Mucosa of descending colon (tissue), 3 donors: Measurements from ENCODE around the gene NDUFS4. TPM values are rescaled to one million over a fixed set of nuclear protein-coding genes. Genes with fewer than 3 reads are reported as not detected.

Source experiments
- ATAC-seq: fragments of 200-7000 bp; cut with Tn5 transposase; one replicate; pipeline ENCODE4 v1.9.1; 2020; ENCODE audit warnings: mild to moderate bottlenecking, moderate library complexity
- DNase-seq, 3 donors: peaks; one replicate each; pipeline ENCODE4 v3.0.0-alpha.2; 2020
- H3K36me3 ChIP-seq: fragments of 200-600 bp; one replicate; pipeline ENCODE4 v1.8.0; 2021; ENCODE audit warnings: low read depth, mild to moderate bottlenecking
- H3K4me1 ChIP-seq: fragments of 200-600 bp; one replicate; pipeline ENCODE4 v1.8.0; 2021; ENCODE audit warnings: low read depth, mild to moderate bottlenecking
- H3K4me3 ChIP-seq: fragments of 200-600 bp; one replicate; pipeline ENCODE4 v1.8.0; 2021; ENCODE audit warnings: mild to moderate bottlenecking
- H3K9me3 ChIP-seq: fragments of 200-600 bp; one replicate; pipeline ENCODE4 v1.8.0; 2021; ENCODE audit warnings: mild to moderate bottlenecking
- intact Hi-C, 2 donors: fragments of 100-400 bp; cut with DNase I in 1 of 2; cut with micrococcal nuclease in 1 of 2; formaldehyde crosslinking; loops; one replicate each; pipeline versions ENCODE4 v1.11.0 to v1.11.1; 2022; cut with DNase I, micrococcal nuclease
- total RNA-seq, 3 donors: library from RNA; stranded (reverse); fragmentation: NEBNext Ultra II Directional in 2 of 3; extraction: Animal tissue kit (Norgen Biotek cat#: 25700) in 2 of 3; gene quantifications; one replicate each; pipeline versions ENCODE4 v1.2.1 to v1.2.4, GENCODE V29; 2021 to 2023
- TF ChIP-seq, protein P1 (sequence below): fragments of 200-600 bp; IDR thresholded peaks from one replicate; pipeline ENCODE4 v1.8.0; 2022; ENCODE audit warnings: antibody characterized with exemption, mild to moderate bottlenecking
- donor health status: DM: no; HTN: no; CAD: no; lungs with moderate emphysema.
- donor health status: DM: no; HTN: no; CAD: no.
- donor health status: DM: no; HTN: yes; CAD: no.

The NDUFS4 gene
- total RNA-seq, 3 donors from 2014 or later, result 83.6 to 96.6 (median 84.9) TPM

DNA sequence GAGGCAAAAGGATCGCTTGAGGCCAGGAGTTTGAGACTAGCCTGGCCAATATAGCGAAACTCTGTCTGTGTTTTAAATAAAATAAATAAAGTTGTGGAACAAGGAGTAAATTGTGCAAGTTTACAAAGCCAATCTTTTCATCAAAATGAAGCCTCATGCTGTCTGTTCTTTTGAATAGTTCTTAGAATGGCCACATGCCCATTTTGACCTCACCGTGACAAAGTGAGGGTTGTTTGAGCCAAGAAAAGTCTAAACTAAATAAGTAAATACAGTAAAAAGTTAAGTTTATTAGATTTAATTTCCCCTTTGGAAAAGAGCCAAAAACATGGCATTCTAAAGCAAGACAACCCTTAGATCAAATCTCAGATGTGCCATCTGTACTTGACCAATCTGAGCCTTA is 165.7 kb downstream of the NDUFS4 start:
- Histone ChIP-seq H3K9me3 (no peaks in the 10 kb centered on the region), H3K4me3 (no peak overlapping the region), H3K4me1 (no peaks in the 10 kb centered on the region), H3K36me3 (no peaks in the 10 kb centered on the region)
- DNase-seq (no peak), ATAC-seq (no peak)
- TF ChIP-seq, protein P1, sequence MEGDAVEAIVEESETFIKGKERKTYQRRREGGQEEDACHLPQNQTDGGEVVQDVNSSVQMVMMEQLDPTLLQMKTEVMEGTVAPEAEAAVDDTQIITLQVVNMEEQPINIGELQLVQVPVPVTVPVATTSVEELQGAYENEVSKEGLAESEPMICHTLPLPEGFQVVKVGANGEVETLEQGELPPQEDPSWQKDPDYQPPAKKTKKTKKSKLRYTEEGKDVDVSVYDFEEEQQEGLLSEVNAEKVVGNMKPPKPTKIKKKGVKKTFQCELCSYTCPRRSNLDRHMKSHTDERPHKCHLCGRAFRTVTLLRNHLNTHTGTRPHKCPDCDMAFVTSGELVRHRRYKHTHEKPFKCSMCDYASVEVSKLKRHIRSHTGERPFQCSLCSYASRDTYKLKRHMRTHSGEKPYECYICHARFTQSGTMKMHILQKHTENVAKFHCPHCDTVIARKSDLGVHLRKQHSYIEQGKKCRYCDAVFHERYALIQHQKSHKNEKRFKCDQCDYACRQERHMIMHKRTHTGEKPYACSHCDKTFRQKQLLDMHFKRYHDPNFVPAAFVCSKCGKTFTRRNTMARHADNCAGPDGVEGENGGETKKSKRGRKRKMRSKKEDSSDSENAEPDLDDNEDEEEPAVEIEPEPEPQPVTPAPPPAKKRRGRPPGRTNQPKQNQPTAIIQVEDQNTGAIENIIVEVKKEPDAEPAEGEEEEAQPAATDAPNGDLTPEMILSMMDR, result no peak
- intact Hi-C loops, result no loop called here

DNA sequence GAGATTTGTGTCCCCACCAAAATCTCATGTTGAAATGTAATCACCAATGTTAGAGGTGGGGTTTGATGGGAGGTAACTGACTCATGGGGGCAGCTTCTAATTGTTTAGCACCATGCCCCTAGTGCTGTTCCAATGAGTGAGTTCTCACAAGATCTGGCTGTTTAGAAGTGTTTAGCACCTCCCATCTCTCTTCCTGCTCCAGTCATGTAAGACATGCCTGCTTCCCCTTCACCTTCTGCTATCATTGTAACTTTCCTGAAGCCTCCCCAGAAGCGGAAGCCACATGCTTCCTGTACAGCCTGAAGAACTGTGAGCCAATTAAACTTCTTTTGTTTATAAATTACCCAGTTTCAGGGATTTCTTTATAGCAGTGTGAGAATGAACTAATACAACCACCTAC is 170.5 kb downstream of the NDUFS4 start:
- Histone ChIP-seq H3K9me3 (no peaks in the 10 kb centered on the region), H3K4me3 (no peak overlapping the region), H3K36me3 (no peaks in the 10 kb centered on the region), H3K4me1 (no peaks in the 10 kb centered on the region)
- intact Hi-C loops, result no loop called here
- TF ChIP-seq, protein P1, result no peak
- ATAC-seq (no peak), DNase-seq (no peak)

Other genes with a start within 250 kb of the NDUFS4 start
- gene FST, start 80.0 kb upstream of the NDUFS4 start, total RNA-seq, result 10 to 100 TPM in 1 of 3 donors, 1 to 10 TPM in 1, under 1 TPM in 1; 0.81 to 11.5 (median 2.8) TPM